ENCODE measurements around the gene SUGCT.
A peak's percentile ranks its signal among the peaks of the same experiment; 100 is the strongest.

Gene SUGCT

GRCh38 chr7:40659231-40659630 lies 524.4 kb downstream of the SUGCT start:
- in situ Hi-C loops (cut with HindIII; ENCODE audit: low sequenced_read_pairs): no loop called here
- no peak for TF ChIP-seq CTCF (IDR thresholded peaks at IDR 0.05; ENCODE audit: low read depth, low read length, missing control alignments)
- H3K4me3 ChIP-seq (ENCODE audit: low read depth, low read length): no peak overlapping the region
- no peak for DNase-seq (ENCODE audit: low read depth)

- in situ Hi-C loops (cut with HindIII; ENCODE audit: low sequenced_read_pairs): no loop called here
- DNase-seq (ENCODE audit: low read depth): peak; percentile 67
- no peak for TF ChIP-seq CTCF (IDR thresholded peaks at IDR 0.05; ENCODE audit: low read depth, low read length, missing control alignments)
Observed at GRCh38 chr7:40673285-40673684, 538.5 kb downstream of the SUGCT start.

GRCh38 chr7:40674316-40674715 lies 539.5 kb downstream of the SUGCT start:
- in situ Hi-C loops (cut with HindIII; ENCODE audit: low sequenced_read_pairs): no loop called here
- DNase-seq (ENCODE audit: low read depth): no peak
- H3K4me3 ChIP-seq (ENCODE audit: low read depth, low read length): no peak overlapping the region
- TF ChIP-seq CTCF (IDR thresholded peaks at IDR 0.05; ENCODE audit: low read depth, low read length, missing control alignments): no peak

More at GRCh38 chr7:40673285-40673684, 538.5 kb downstream of the SUGCT start:
- H3K4me3 ChIP-seq (ENCODE audit: low read depth, low read length): no peak overlapping the region

- in situ Hi-C loops (cut with HindIII; ENCODE audit: low sequenced_read_pairs): no loop called here
- DNase-seq (ENCODE audit: low read depth): no peak
- no peak overlapping the region for H3K4me3 ChIP-seq (ENCODE audit: low read depth, low read length)
- no peak for TF ChIP-seq CTCF (IDR thresholded peaks at IDR 0.05; ENCODE audit: low read depth, low read length, missing control alignments)
Observed at GRCh38 chr7:40675741-40676140, 540.9 kb downstream of the SUGCT start.

GRCh38 chr7:40676221-40676620 lies 541.4 kb downstream of the SUGCT start:
- no peak for TF ChIP-seq CTCF (IDR thresholded peaks at IDR 0.05; ENCODE audit: low read depth, low read length, missing control alignments)
- in situ Hi-C loops (cut with HindIII; ENCODE audit: low sequenced_read_pairs): no loop called here
- H3K4me3 ChIP-seq (ENCODE audit: low read depth, low read length): no peak overlapping the region
- DNase-seq (ENCODE audit: low read depth): no peak

- H3K4me3 ChIP-seq (ENCODE audit: low read depth, low read length): no peak overlapping the region
- TF ChIP-seq CTCF (IDR thresholded peaks at IDR 0.05; ENCODE audit: low read depth, low read length, missing control alignments): peak; percentile 56
- in situ Hi-C loops (cut with HindIII; ENCODE audit: low sequenced_read_pairs): no loop called here
- DNase-seq (ENCODE audit: low read depth): no peak
Observed at GRCh38 chr7:40680657-40681056, 545.9 kb downstream of the SUGCT start.

- DNase-seq (ENCODE audit: low read depth): no peak
- TF ChIP-seq CTCF (IDR thresholded peaks at IDR 0.05; ENCODE audit: low read depth, low read length, missing control alignments): no peak
- no peak overlapping the region for H3K4me3 ChIP-seq (ENCODE audit: low read depth, low read length)
- in situ Hi-C loops (cut with HindIII; ENCODE audit: low sequenced_read_pairs): no loop called here
Observed at GRCh38 chr7:40682696-40683095, 547.9 kb downstream of the SUGCT start.

Measured in astrocyte of the cerebellum (primary cell).